Medulla oblongata (tissue), 1 donor: ENCODE data around the gene FBXO40.
A peak's percentile ranks its signal among the peaks of the same experiment; 100 is the strongest.
"Not testable (repeated sequence)": the region's sequence is repeated elsewhere in the genome, so short reads cannot be mapped to it uniquely, and the experiment has no call there.

Experiments
- DNase-seq: peaks from one replicate; pipeline ENCODE4 v3.0.0-alpha.2; 2015; ENCODE audit errors: extremely low spot score

The FBXO40 gene

DNA sequence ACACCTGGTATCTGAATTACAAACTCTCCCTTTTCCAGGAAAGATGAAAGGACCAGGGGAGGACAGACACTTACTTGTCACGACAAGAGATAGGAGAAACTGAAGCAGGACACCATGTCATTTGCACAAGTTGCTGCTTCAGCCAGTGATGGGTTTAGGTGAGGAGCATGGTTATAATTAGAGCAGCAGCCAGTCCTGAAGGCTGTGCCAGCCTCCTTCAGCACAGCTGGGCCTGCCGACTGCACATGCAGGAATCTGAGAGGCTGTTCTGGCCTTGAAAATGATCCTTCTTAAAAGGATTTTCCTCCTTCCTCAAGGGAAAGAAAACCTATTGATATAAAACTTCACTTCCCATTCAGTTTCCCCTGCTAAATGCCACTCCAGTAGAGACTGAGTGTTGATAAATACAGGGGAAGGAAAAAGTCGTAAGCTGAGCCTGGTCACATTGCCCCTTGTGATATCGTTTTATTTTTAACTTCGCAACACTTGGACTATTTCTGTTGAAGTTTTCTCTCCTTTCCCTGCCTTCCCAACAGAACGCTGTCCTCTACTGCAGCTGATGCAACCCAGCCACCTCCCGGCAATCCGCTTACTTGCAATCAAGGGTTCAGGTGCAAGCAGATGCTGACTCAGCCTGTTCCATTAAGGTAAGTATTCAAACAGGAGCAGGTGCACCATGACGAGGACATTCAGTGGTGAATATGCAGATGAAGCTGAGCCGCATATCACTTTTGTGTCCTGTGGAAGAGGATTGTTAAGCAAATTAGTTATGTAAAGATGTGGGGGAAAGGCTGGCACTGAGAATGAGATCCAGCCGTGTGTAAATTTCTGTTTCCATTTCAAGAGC lies at the start of gene FBXO40:
Gene FBXO40 (plus strand): TSS at position 524 of the 847 bp plus-strand sequence. CDS start 27,197 bp downstream, outside the sequence.
- no peak for DNase-seq

DNA sequence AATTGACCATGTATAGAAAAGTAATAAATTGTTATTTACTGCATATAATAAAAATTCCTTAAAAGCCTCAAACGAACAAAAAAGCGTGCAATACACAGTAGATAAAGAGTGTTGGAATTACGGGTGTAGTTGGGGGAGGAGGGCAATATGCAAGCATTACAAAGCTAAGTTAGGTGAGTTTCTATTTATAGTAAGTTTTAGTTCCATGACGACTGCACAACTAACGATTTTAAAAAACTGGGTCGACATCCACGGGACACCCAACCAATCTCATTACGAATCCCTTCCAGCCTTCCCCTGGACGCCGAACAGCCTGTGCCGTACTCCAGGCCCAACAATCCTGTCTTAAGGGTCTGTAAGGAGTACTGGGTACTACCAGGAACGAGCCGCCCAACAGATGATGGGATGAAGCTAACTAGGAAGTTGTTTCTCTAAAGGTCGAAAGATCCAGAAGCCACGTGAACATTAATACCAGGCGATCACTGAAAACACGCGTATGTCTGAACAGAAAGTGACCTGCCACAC lies 48.1 kb upstream of the FBXO40 start:
- DNase-seq: peak; percentile 4

DNA sequence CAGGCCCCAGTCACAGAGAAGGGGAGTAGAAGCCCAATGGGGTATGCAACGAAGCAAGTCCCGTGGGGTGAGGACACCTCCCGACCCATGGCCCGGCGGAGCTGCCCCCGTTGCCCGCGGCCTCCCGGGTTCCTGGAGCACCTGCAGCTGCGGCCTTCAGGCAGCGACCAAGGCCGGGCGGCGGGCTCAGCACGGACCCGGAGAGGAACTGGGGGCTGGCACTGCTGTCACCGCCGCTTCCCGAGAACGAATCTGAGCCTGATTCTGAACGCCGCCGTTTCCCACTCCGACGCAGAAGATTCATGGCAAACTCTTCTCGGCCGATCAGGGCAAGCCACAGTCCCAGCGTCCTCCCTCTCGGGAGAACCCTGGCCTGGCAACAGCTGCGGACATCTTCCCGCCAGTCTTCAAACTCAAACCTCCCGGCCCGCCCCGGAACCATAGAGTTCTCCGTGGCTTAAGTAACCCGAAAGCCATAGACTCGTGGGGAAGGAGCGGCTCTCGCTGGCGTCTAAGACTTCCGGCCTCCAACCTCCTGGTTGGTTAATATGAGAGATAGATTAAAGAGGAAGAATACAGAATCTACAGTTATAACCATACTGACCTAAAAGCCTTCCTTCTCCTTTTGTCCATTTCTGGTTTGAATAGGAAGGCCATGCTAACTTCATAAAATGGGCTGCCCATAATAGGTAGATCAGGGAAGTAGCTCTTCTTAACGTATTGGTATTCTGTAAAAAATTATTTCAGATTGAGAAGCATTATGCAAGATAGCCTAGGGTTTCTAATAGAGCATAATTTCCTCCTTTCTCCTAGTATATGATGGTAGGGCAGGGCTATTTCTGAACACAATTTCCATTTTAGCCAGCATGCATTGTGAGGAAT lies 47.4 kb upstream of the FBXO40 start, which contains the start of gene POLQ:
Gene POLQ (minus strand): TSS at position 415 of the 882 bp plus-strand sequence. CDS start 111 bp downstream, at position 304.
- DNase-seq: peak; percentile 98

GRCh38 chr3:121552379-121552778 lies 40.8 kb upstream of the FBXO40 start:
- DNase-seq: peak; percentile 12

- DNase-seq: no peak
Observed at GRCh38 chr3:121552797-121553196, 40.4 kb upstream of the FBXO40 start.

DNA sequence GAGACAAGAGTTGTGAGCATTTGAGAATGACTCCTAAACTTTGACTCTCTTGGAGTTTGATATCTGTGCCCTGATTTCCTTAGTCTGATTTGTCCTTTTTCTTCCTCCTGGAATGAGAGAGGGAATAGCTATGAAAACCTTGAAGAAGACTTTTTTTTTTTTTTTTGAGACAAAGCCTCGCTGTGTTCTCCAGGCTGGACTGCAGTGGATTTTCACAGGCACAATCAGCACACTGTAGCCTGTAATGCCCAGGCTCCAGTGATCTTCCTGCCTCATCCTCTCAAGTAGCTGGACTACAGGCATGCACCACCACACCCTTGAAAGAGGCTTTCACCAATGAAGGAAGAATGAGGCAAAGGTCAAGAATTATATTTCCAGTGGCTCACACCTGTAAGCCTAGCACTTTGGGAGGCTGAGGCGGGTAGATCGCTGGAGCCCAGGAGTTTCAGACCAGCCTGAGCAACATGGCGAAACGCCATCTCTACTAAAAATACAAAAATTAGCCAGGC lies 35.7 kb upstream of the FBXO40 start:
- DNase-seq: no peak

GRCh38 chr3:121562148-121562547 lies 31.0 kb upstream of the FBXO40 start:
- DNase-seq: no peak

DNA sequence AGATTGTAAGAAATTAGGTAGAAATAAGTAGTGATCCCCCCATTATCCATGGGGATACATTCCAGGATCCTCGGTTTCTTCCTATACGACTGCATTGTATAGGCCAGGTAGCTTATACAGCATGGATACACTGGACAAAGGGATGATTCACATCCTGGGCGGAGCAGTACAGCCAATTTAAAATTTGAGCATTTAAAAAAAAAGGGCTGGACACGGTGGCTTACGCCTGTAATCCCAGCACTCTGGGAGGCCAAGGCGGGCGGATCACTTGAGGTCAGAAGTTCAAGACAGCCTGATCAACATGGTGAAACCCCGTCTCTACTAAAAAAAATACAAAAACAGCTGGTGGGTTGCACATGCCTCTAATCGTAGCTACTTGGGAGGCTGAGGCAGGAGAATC lies 26.4 kb upstream of the FBXO40 start:
- DNase-seq: no peak

- DNase-seq: no peak
Observed at GRCh38 chr3:121567649-121568048, 25.5 kb upstream of the FBXO40 start, which contains the start of gene ARGFX. ARGFX (plus strand) TSS chr3:121567949; CDS start chr3:121570714, 2,765 bp downstream.

DNA sequence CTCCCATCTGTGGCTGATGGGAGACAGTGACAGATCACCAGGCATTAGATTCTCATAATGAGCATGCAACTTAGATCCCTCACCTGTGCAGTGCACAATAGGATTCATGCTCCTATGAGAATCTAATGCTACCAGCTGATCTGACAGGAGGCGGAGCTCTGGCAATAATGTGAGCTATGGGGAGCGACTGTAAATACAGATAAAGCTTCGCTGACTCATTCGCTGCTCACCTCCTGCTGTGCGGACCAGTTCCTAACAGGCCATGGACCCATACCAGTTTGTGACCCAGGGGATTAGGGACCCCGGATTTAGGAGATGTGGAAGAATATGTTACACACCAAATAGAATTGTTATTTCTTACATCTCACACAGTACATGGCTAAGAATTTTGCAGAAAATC lies 18.7 kb upstream of the FBXO40 start:
- DNase-seq: no peak

DNA sequence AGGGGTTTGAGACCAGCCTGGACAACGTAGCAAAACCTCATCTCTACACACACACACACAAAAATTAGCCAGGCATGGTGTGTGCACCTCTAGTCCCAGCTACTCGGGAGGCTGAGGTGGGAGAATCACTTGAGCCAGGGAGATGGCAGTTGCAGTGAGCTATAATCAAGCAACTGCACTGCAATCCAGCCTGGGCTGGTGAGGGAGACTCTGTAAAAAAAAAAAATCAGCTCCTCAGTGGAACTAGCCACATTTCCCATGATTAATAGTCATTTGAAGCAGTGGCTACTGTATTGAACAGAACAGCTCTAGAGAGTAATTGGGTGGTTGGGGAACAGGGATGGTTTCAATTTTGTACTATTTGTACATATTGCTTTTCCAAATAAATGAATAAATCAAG lies 11.5 kb upstream of the FBXO40 start:
- DNase-seq: no peak

- no peak for DNase-seq
Observed at GRCh38 chr3:121584418-121584817, 8.8 kb upstream of the FBXO40 start.

DNA sequence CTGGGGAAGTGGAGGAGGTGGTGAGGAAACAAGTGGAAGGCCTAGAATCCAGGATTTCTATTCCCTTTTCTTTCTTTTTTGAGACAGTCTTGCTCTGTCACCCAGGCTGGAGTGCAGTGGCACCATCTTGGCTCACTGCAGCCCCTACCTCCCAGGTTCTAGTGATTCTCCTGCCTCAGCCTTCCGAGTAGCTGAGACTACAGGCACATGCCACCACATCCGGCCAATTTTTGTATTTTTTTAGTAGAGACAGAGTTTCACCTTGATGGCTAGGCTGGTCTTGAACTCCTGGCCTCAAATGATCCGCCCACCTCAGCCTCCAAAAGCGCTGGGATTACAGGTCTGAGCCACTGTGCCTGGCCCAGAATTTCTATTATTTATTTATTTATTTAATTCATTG lies 627 bp downstream of the FBXO40 start:
- DNase-seq: not testable (repeated sequence)

DNA sequence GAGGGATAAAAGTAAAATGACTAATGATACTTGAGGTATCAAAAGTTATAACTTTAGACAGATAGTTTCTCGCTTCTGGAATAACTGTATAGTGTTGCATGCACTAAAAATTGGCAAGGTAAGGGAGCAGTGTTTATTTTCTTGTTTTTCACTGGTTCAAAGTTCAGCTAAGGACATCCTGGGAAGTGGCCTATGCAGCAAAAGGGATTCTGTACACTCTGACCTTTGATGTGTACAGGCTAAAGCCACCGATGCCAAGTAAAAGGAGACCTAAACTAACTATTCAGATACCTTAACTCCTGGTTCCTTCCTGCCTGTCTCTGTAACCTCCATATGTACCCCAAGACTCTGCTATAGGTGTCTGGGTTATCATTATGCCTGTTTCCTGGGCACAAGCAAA lies 1.7 kb downstream of the FBXO40 start:
- DNase-seq: no peak

- no peak for DNase-seq
Observed at GRCh38 chr3:121595765-121596406, 2.7 kb downstream of the FBXO40 start.

- DNase-seq: no peak
Observed at GRCh38 chr3:121598564-121598963, 5.4 kb downstream of the FBXO40 start.

DNA sequence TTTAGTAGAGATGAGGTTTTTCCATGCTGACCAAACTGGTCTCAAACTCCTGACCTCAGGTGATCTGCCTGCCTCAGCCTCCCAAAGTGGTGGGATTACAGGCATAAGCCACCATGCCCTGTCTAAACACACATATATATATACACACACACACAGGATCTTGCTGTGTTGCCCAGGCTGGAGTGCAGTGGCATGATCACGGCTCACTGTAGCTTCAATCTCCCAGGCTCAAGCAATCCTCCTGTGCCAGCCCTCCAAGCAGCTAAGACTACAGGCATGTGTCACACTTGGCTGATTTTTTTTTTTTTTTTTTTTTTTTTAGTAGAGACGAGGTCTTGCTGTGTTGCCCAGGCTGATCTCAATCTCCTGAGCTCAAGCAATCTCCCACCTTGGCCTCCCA lies 6.7 kb downstream of the FBXO40 start:
- DNase-seq: not testable (repeated sequence)

- no peak for DNase-seq
Observed at GRCh38 chr3:121601212-121601812, 8.1 kb downstream of the FBXO40 start.

GRCh38 chr3:121604759-121605158 lies 11.6 kb downstream of the FBXO40 start:
- no peak for DNase-seq

DNA sequence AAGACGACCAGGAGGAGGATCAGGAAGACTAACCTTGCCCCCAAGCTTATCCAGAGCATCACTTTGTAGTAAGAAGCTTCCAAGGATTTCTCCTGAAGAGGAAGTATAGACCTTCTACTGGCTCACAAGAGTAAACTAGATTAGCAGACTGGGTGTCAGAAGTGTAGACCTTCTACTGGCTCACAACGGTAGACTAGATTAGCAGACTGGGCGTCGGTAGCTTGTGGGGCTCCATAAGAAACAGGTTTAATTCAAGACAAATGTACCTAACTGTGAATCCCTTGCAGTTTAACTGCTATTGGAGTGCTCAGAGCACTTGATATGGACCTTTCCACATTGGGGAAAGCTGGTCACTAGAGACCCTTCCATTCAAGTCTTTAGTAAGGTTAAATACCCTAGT lies 12.9 kb downstream of the FBXO40 start:
- DNase-seq: no peak

DNA sequence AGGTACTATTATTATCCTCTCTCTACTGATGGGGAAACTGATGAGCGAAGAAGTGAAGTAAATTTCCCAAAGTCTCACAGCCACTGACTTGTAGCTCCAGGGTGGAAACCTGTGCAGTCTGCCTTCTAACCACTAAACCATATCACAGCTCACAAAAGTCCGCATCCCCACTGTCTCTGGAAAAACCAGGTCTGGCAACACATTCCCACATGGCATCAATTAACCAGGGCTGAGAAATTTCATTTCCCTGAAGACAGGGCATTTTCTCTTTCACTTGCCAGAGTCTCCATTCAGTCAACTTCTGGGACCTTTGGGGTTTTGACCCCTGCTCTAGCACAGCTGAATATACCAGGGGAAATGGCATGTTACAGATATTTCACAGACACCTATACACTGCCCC lies 26.5 kb downstream of the FBXO40 start:
- no peak for DNase-seq
